ENCODE measurements around the gene BAX. TPM values are rescaled to one million over a fixed set of nuclear protein-coding genes. Genes with fewer than 3 reads are reported as not detected.

BAX gene
- total and polyA plus RNA-seq, 2 donors (not counting 1 experiment from before 2014, with no cell fraction given) = 95.3 to 109 TPM

GRCh38 chr19:48986211-48986610 is 31.5 kb downstream of the BAX start:
- peaks cover 2 to 20% of the 10 kb centered on the region in 2 experiments for H3K36me3 ChIP-seq (replicated peaks in 1 of 2; ENCODE audit: control extremely low read depth in 1 of 2, control insufficient read depth in 1 of 2, extremely low read depth in 1 of 2, insufficient read depth in 2 of 2, low read length in 1 of 2)
- H3K4me3 ChIP-seq (ENCODE audit: control extremely low read depth in 1 of 5, extremely low read depth in 1 of 5, insufficient read depth in 1 of 5, low read depth in 2 of 5, low read length in 4 of 5) = no peak overlapping the region
- ChIA-PET CTCF (interaction anchor here (0.9 to 2.1 kb wide), 2 partner anchors 16 to 54 kb away, joined by 3 to 12 read pairs; no protein-coding TSS in a partner anchor), POLR2A (interaction anchor here (0.7 kb wide), 2 partner anchors 16 to 262 kb away, joined by 4 to 6 read pairs; no protein-coding TSS in a partner anchor)
- H3K27me3 Mint-ChIP-seq = no peaks in the 10 kb centered on the region
- no peaks in the 10 kb centered on the region for H3K27me3 ChIP-seq (replicated peaks in 1 of 4; ENCODE audit: control extremely low read depth in 1 of 4, control insufficient read depth in 3 of 4, insufficient read depth in 4 of 4, low read length in 3 of 4)
- H3K4me2 ChIP-seq (replicated peaks; ENCODE audit: low read depth, low read length, poor library complexity, severe bottlenecking) = no peak overlapping the region
- H3K9me3 Mint-ChIP-seq (ENCODE audit: insufficient read depth) = no peaks in the 10 kb centered on the region
- H3K79me2 ChIP-seq (ENCODE audit: control insufficient read depth, insufficient read depth, low read length) = peaks cover 12% of the 10 kb centered on the region
- no peak overlapping the region for H3K27ac ChIP-seq (ENCODE audit: low read length in 2 of 2)
- H3K9me3 ChIP-seq (ENCODE audit: control extremely low read depth in 1 of 3, control insufficient read depth in 2 of 3, insufficient read depth in 1 of 3, low read length in 2 of 3) = no peaks in the 10 kb centered on the region
- H3K9ac ChIP-seq (ENCODE audit: low read length) = no peak overlapping the region
- peaks cover 10% of the 10 kb centered on the region for H3K4me1 Mint-ChIP-seq
- no peak overlapping the region for H2AFZ ChIP-seq (ENCODE audit: insufficient read depth, low read depth, low read length, poor library complexity, severe bottlenecking)
- no peak overlapping the region for H3K27ac Mint-ChIP-seq
- intact Hi-C loops (cut with micrococcal nuclease) = no loop called here
- no peak for DNase-seq
- TF ChIP-seq EZH2 (IDR thresholded peaks at IDR 0.05; ENCODE audit: borderline replicate concordance, insufficient read depth, low read depth, low read length, poor library complexity, severe bottlenecking) = no peak
- TF ChIP-seq, protein P1, sequence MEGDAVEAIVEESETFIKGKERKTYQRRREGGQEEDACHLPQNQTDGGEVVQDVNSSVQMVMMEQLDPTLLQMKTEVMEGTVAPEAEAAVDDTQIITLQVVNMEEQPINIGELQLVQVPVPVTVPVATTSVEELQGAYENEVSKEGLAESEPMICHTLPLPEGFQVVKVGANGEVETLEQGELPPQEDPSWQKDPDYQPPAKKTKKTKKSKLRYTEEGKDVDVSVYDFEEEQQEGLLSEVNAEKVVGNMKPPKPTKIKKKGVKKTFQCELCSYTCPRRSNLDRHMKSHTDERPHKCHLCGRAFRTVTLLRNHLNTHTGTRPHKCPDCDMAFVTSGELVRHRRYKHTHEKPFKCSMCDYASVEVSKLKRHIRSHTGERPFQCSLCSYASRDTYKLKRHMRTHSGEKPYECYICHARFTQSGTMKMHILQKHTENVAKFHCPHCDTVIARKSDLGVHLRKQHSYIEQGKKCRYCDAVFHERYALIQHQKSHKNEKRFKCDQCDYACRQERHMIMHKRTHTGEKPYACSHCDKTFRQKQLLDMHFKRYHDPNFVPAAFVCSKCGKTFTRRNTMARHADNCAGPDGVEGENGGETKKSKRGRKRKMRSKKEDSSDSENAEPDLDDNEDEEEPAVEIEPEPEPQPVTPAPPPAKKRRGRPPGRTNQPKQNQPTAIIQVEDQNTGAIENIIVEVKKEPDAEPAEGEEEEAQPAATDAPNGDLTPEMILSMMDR (IDR thresholded peaks at IDR 0.05) = no peak
- peaks cover 4% of the 10 kb centered on the region for H4K20me1 ChIP-seq (ENCODE audit: control insufficient read depth, insufficient read depth, low read length, poor library complexity, severe bottlenecking)
- H3K4me1 ChIP-seq (ENCODE audit: control insufficient read depth in 2 of 2, insufficient read depth in 2 of 2, low read length in 2 of 2) = peaks cover 0 to under 1% of the 10 kb centered on the region in 2 donors
- ATAC-seq (ENCODE audit: low read depth) = no peak
- 96% methylated on average over 3 of the region's 3 CpGs for WGBS (ENCODE audit: insufficient coverage)
- no peak overlapping the region for H3K4me3 Mint-ChIP-seq

DNA sequence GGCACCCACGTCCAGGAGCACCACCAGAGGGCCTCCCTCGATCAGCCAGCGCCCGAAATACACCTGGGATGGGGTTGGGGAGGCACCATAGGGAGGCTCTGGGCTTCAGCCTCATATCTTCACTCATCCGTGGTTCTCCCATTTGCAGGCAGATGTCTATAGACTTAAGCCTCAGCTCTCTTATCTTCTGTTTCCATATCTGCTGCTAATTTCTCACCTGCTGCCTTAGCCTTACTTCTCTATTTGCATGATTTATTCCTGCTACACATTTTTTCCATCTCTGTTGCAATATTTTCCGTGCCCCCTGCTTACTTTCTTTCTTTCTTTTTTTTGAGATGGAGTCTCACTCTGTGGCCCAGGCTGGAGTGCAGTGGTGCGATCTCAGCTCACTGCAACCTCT is 32.6 kb downstream of the BAX start:
- peaks cover 15% of the 10 kb centered on the region for H3K4me1 Mint-ChIP-seq
- Histone ChIP-seq H3K27ac (ENCODE audit: low read length in 2 of 2) (no peak overlapping the region), H3K4me1 (ENCODE audit: control insufficient read depth in 2 of 2, insufficient read depth in 2 of 2, low read length in 2 of 2) (peaks cover 5 to 11% of the 10 kb centered on the region in 2 donors), H4K20me1 (ENCODE audit: control insufficient read depth, insufficient read depth, low read length, poor library complexity, severe bottlenecking) (peaks cover 6% of the 10 kb centered on the region), H3K9ac (ENCODE audit: low read length) (no peak overlapping the region), H3K4me3 (ENCODE audit: control extremely low read depth in 1 of 5, extremely low read depth in 1 of 5, insufficient read depth in 1 of 5, low read depth in 2 of 5, low read length in 4 of 5) (no peak overlapping the region), H3K4me2 (replicated peaks; ENCODE audit: low read depth, low read length, poor library complexity, severe bottlenecking) (no peak overlapping the region), H3K27me3 (replicated peaks in 1 of 4; ENCODE audit: control extremely low read depth in 1 of 4, control insufficient read depth in 3 of 4, insufficient read depth in 4 of 4, low read length in 3 of 4) (no peaks in the 10 kb centered on the region), H3K79me2 (ENCODE audit: control insufficient read depth, insufficient read depth, low read length) (peaks cover 18% of the 10 kb centered on the region), H3K36me3 (replicated peaks in 1 of 2; ENCODE audit: control extremely low read depth in 1 of 2, control insufficient read depth in 1 of 2, extremely low read depth in 1 of 2, insufficient read depth in 2 of 2, low read length in 1 of 2) (peaks cover 2 to 17% of the 10 kb centered on the region in 2 experiments), H3K9me3 (ENCODE audit: control extremely low read depth in 1 of 3, control insufficient read depth in 2 of 3, insufficient read depth in 1 of 3, low read length in 2 of 3) (no peaks in the 10 kb centered on the region), H2AFZ (ENCODE audit: insufficient read depth, low read depth, low read length, poor library complexity, severe bottlenecking) (no peak overlapping the region)
- intact Hi-C loops (cut with micrococcal nuclease) = no loop called here
- H3K27me3 Mint-ChIP-seq = no peaks in the 10 kb centered on the region
- H3K9me3 Mint-ChIP-seq (ENCODE audit: insufficient read depth) = no peaks in the 10 kb centered on the region
- ChIA-PET CTCF (interaction anchor here (1.0 to 2.1 kb wide), 2 partner anchors 12 to 17 kb away, joined by 3 to 12 read pairs; no protein-coding TSS in a partner anchor), POLR2A (interaction anchor here (0.7 kb wide), 1 partner anchor 35 kb away, joined by 4 read pairs; no protein-coding TSS in a partner anchor)
- ATAC-seq (ENCODE audit: low read depth) = no peak
- H3K4me3 Mint-ChIP-seq = no peak overlapping the region
- no peak for DNase-seq
- no peak overlapping the region for H3K27ac Mint-ChIP-seq
- 85% methylated on average over 7 of the region's 7 CpGs for WGBS (ENCODE audit: insufficient coverage)
- no peak for TF ChIP-seq EZH2 (IDR thresholded peaks at IDR 0.05; ENCODE audit: borderline replicate concordance, insufficient read depth, low read depth, low read length, poor library complexity, severe bottlenecking)
- TF ChIP-seq, protein P1 (IDR thresholded peaks at IDR 0.05) = no peak
